LNCAP (cell line): ENCODE results near the gene SATB2.

ENCODE experiments used
- CTCF ChIP-seq: fragments of 450-650 bp; IDR thresholded peaks from 2 replicates; pipeline ENCODE4 v1.5.1; 2017; ENCODE audit warnings: mild to moderate bottlenecking

The SATB2 gene

DNA sequence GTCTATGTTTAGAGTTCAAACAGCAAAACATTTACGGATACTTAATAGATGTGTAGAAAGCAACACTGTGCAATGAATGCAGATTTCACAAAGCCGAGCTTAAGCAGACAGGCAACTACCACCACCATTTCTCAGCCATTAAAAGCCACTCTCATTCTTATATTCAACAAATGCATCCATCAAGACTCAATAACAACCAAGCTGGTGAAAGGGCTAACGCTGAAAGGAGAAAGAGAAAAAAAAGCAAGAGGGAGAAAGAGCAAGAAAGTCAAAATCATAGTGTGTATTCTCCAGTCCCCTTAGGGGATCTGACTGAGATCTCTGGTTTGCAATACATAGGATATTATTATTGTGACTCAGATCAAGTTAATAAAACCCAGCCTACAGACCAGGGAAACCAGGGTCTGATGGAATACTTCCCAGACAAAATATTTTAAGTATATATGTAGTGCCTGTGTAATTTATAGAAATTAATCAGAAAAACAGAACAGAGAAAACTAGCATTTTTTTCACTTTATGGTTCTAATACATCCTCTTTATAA lies 14.1 kb downstream of the SATB2 start:
- TF ChIP-seq CTCF: no peak

DNA sequence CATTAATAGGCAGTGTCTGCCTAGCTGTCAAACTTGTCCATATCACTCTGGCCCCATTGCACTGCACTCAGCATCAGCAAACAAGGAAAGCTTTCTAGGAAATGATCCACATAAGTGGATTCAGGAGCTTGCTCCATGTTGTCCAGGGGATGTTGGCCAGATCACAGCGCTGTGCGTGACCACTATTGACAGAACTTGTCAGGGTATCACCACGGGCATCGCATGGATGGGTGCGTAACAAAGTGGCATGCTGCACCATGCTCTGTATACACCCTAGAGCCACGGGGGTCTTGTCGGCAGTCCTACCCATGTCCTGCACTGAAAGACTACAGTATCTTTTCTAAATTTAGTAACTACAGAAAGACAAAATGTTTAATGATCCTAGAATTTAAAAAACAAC lies 15.6 kb downstream of the SATB2 start:
- no peak for TF ChIP-seq CTCF

DNA sequence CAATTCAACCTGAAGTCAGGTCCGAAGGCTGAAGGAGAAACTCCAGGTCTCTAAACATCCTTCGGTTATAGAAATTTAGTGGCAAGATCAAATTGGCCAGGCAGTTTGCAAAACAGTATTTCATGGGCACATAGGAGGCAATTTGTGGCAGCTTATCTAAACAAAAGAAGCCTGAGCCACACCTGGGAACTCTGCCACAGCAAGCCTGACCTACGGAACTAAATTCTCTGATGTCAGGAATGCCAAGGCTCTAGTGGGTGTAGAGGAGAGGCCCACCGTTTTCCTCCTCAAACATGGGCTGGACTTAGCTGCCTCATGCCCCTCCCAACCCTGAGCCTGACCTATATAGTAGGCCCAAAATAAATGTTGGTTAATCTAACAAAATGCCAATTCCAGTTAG lies 16.0 kb downstream of the SATB2 start:
- no peak for TF ChIP-seq CTCF

DNA sequence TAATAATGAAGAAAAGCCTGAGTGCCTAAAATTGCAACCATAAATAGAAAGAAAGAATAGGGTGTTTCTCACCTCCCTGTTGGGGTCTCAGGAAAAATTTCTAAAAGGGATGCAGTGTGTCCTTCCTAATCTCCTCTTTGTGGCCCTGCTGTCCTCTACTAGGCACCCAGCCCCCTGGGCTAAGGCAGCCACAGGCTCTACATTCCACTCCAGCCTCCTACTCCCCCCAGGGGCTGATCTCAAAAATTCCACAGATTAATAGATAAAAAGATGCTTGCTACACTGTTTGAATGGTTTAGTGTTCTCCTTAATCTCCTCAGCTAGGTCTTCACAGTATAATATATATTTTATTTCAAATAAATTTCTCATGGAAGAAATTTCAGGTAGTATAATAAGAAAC lies 17.6 kb downstream of the SATB2 start:
- no peak for TF ChIP-seq CTCF

GRCh38 chr2:199439542-199439941 lies 18.2 kb downstream of the SATB2 start:
- no peak for TF ChIP-seq CTCF

DNA sequence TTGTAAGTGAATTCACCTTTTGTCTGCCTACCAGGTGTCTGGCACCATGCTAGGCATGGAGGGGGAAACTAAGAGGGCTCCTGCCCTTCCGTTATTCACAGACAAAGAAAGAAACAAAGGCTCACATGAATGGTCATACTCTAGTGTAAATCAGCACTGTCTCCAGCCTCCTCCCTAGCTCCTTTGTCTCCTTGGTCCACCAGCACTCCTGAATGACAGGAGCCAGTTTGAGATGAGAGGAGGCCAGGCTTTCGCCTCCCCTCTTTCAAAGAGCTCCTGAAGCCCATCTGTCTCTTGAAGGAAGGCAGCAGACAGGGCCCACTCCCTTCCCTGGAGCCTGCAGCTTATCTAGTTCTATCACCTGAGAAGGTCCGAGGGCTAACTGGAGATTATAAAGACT lies 18.7 kb downstream of the SATB2 start:
- TF ChIP-seq CTCF: no peak

DNA sequence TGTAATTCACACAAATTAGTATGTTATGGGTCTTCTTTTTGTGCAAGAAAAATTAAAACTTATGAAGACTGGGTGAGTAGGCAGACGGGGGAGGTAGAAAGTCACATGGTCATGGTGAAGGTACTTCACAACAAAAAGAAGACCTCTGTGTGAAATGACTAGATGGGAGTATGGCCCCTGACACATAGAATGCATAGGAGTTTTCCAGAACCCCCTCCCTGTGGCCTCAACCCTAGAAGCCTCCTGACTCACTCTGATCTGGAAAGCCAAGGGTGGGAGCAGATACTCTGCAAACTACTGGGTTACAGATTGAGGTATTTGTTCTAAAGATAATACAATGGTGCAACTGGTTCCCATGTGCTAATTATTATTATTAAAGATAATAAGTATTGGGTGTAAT lies 23.2 kb downstream of the SATB2 start:
- TF ChIP-seq CTCF: no peak

- no peak for TF ChIP-seq CTCF
Observed at GRCh38 chr2:199433204-199433832, 24.4 kb downstream of the SATB2 start.
